ENCODE data around the gene CTXN3. TPM values are rescaled to one million over a fixed set of nuclear protein-coding genes. Genes with fewer than 3 reads are reported as not detected.

Gene CTXN3
- total and polyA plus RNA-seq, 3 donors from 2014 or later = 0.24 to 0.26 TPM; not detected in 1

DNA sequence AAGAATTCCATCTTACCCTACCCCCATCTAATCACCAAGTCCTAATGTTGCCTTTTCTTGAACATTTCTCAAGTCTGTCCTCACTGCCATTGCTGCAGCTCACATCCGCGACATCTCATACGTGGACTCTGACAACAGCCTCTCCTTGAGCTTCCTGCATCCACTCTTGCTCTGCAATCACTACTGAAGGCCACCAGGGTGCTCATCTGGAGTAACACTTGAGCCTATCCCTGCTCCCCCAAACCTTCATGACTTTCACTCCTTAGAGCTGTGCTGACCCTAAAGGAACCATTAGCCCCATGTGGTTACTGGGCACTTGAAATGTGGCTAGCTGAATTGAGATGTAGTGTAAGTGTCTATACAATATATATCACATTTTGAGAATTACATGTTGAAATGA lies 46.4 kb upstream of the CTXN3 start:
- intact Hi-C loops (cut with DNase I; ENCODE audit: low total_unique reads) = no loop called here
- Histone ChIP-seq H3K27me3 (no peaks in the 10 kb centered on the region), H3K4me1 (peaks cover 12% of the 10 kb centered on the region), H3K36me3 (ENCODE audit: low read depth, missing control alignments) (no peaks in the 10 kb centered on the region), H3K9me3 (no peaks in the 10 kb centered on the region), H3K4me3 (no peak overlapping the region), H3K27ac (no peak overlapping the region)
- TF ChIP-seq POLR2A (IDR thresholded peaks at IDR 0.05) = no peak
- no peak for TF ChIP-seq CTCF (IDR thresholded peaks at IDR 0.05)
- DNase-seq = no peak
- 96 to 98% methylated on average over 3 of the region's 3 CpGs for WGBS, 2 donors

- 42 to 44% methylated on average over 8 of the region's 8 CpGs for WGBS, 2 donors
- TF ChIP-seq POLR2A (IDR thresholded peaks at IDR 0.05) (no peak), CTCF (IDR thresholded peaks at IDR 0.05) (no peak)
- Histone ChIP-seq H3K27ac (no peak overlapping the region), H3K36me3 (ENCODE audit: low read depth, missing control alignments) (no peaks in the 10 kb centered on the region), H3K9me3 (no peaks in the 10 kb centered on the region), H3K4me3 (no peak overlapping the region), H3K4me1 (peaks cover 12% of the 10 kb centered on the region), H3K27me3 (no peaks in the 10 kb centered on the region)
- intact Hi-C loops (cut with DNase I; ENCODE audit: low total_unique reads) = no loop called here
- DNase-seq = no peak
Observed at GRCh38 chr5:127602896-127603844, 45.7 kb upstream of the CTXN3 start.

GRCh38 chr5:127608077-127608660 lies 40.7 kb upstream of the CTXN3 start:
- intact Hi-C loops (cut with DNase I; ENCODE audit: low total_unique reads) = no loop called here
- TF ChIP-seq CTCF (IDR thresholded peaks at IDR 0.05) (no peak), POLR2A (IDR thresholded peaks at IDR 0.05) (no peak)
- Histone ChIP-seq H3K4me1 (peaks cover 3% of the 10 kb centered on the region), H3K9me3 (no peaks in the 10 kb centered on the region), H3K36me3 (ENCODE audit: low read depth, missing control alignments) (no peaks in the 10 kb centered on the region), H3K27me3 (no peaks in the 10 kb centered on the region), H3K4me3 (no peak overlapping the region), H3K27ac (no peak overlapping the region)
- no peak for DNase-seq
- 84 to 93% methylated on average over 6 of the region's 6 CpGs for WGBS, 2 donors

DNA sequence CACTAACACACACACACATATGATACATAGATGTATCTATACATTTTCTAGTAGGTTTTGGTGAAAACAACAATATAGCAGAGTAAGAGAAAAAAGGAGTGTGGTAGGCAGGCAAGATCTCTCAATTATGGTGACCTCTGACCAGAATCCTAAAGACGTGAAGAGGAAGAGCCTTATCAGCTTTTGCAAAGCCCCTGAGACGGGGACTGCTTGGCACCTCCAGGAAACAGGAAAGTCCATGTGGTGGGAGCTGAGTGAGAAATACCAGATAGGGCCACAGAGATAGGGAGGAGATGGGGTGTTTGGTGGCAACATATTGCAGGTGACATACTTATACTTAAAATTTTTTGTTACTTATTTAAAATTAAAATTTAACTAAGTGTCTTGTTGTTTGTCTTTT lies 39.9 kb upstream of the CTXN3 start:
- no peak for TF ChIP-seq POLR2A (IDR thresholded peaks at IDR 0.05)
- TF ChIP-seq CTCF (IDR thresholded peaks at IDR 0.05) = no peak
- Histone ChIP-seq H3K27ac (no peak overlapping the region), H3K4me1 (no peaks in the 10 kb centered on the region), H3K9me3 (no peaks in the 10 kb centered on the region), H3K36me3 (ENCODE audit: low read depth, missing control alignments) (no peaks in the 10 kb centered on the region), H3K27me3 (no peaks in the 10 kb centered on the region), H3K4me3 (no peak overlapping the region)
- DNase-seq = no peak
- intact Hi-C loops (cut with DNase I; ENCODE audit: low total_unique reads) = no loop called here
- WGBS, 2 donors = 48 to 69% methylated on average over 2 of the region's 2 CpGs
